HL-60/S4 (cell line): ENCODE results near the gene ADGRG2.

Source experiments
- in situ Hi-C: fragments of 300-500 bp; cut with MboI; formaldehyde crosslinking; loops from 2 replicates; pipeline ENCODE4 v1.14.3; 2022; ENCODE audit warnings: low sequenced_read_pairs

The ADGRG2 gene, protein sequence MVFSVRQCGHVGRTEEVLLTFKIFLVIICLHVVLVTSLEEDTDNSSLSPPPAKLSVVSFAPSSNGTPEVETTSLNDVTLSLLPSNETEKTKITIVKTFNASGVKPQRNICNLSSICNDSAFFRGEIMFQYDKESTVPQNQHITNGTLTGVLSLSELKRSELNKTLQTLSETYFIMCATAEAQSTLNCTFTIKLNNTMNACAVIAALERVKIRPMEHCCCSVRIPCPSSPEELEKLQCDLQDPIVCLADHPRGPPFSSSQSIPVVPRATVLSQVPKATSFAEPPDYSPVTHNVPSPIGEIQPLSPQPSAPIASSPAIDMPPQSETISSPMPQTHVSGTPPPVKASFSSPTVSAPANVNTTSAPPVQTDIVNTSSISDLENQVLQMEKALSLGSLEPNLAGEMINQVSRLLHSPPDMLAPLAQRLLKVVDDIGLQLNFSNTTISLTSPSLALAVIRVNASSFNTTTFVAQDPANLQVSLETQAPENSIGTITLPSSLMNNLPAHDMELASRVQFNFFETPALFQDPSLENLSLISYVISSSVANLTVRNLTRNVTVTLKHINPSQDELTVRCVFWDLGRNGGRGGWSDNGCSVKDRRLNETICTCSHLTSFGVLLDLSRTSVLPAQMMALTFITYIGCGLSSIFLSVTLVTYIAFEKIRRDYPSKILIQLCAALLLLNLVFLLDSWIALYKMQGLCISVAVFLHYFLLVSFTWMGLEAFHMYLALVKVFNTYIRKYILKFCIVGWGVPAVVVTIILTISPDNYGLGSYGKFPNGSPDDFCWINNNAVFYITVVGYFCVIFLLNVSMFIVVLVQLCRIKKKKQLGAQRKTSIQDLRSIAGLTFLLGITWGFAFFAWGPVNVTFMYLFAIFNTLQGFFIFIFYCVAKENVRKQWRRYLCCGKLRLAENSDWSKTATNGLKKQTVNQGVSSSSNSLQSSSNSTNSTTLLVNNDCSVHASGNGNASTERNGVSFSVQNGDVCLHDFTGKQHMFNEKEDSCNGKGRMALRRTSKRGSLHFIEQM

DNA sequence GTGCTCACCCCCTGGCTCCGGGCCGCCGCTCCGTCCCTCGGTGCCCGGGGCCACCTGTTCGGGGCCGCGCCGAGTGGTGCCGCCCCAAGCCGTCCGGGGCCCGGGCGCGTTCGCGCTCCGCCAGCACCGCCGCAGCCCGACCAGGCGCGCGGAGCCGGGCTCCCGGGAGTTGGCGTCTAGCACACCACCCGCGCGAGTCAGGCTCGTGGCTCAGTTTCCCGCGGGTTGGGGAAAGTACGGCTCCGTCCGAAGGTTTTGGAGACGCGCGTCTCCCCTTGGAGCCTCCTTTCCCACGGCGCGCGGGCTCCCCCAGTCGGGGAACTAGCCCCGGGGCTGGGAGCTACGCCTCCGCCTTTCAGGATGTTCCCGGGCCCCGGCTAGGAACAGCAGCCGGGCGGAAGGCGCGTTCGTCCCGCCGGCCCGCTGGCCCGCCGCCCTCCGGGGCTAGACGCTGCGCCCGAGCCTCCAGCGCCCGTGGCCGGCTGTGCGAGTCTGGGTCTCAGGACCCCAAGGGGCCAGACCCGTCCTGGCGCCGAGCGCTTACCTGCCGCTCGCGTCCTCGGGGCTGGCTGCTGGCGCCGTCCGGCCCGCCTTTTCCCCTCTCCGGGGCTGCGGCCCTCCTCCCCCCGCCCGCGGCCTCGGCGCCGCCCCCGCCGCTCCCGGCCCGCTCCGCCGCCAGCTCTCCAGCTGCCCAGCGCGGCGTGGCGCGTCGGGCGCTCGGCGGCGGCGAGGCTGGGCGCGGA, at the start of gene ADGRG2:
Gene ADGRG2, minus strand, starts transcription at position 571 of the 743 bp plus-strand sequence. CDS start 53,634 bp downstream, outside the sequence.
- in situ Hi-C loops = no loop called here

DNA sequence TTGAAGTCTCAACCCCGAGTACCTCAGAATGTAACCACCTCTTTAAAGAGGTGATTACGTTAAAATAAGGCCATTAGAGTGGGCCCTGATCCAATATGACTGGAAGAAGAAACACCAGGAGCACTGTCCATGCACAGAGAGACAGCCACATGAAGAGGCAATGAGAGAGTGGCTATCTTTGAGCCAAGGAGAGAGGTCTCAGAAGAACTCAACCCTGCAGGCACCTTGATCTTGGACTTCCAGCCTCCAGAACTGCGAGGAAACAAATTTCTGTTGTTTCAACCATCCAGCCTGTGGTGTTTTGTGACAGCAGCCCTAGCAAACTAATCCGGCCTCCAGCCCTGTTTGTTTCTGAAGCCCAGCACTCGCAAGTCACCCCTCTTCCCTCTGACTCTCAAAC, 46.3 kb upstream of the ADGRG2 start:
- in situ Hi-C loops = no loop called here

DNA sequence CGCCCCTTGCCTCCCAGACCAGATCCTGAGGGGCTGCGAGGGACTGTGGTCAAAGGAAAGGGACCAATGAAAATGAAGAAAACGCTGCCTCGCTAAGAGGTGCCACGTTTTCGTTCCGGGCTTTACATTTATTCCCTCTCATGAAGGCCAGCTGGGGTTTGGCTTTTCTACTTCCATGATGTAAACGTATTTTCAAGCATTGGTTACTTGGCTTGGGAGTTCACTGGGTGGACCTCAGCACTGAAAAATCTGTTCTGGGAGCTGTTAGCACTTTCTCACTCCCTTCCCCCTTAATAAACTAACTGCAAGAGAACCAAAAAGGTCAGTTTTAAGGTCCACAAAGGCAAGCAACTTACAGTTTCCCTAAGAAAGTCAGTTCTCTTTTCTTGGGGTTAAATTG, 40.6 kb upstream of the ADGRG2 start:
- in situ Hi-C loops = no loop called here

DNA sequence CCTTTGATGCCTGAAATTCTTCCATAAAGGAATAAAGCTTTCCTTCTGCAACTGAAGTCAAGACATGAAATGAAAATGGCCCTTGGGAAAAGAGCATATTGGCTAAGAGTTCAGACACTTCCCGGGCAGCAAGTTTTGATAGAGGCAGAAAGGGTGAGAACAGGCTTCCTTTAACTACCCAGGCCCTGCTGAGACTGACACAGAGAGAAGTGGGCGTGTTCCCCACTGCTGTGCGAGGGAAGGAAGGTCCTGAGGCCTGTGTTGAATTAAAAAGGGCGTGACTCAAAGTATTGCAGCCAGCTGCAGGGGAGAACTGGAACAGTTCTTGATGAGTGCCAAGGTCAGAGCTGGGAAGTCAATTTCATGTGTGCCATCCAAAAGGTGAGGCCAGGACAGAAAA, 33.9 kb upstream of the ADGRG2 start:
- in situ Hi-C loops = no loop called here

DNA sequence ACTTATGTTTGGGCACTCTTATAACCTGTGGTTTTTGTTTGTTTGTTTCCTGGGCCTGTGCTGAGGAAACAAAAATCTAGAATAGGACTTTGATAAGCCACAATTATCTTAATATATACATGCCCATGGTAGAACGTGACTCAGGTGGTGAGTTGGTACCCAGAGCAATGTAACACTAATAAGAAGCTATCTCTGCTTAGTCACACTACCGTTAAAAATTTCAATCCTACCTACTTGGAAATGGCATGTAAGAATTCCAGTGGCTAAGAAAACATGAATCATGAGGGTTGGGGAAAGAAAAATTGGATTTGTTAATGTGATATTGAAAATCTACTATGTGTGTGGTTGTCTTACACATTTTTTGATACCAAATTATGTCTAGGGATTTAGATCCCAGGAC, 30.5 kb upstream of the ADGRG2 start:
- in situ Hi-C loops = no loop called here

DNA sequence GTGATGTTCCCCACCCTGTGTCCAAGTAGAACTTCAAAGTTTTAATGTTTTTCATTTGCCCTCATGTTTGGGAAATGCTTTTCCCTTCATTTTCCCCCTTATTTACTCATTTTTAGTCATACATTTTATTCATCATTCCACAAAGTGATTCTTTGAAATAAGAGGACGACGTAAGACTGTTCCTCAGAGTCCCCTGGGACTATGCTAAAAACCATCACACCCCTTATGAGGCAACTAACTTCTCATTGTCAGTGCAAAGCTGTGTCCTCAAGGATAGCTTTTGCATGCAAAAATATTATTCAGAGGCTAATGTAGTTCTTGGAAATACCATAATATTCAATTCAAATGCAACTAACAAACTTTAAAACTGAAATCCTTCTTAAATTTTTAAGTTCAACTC, 14.8 kb upstream of the ADGRG2 start:
- in situ Hi-C loops = no loop called here

DNA sequence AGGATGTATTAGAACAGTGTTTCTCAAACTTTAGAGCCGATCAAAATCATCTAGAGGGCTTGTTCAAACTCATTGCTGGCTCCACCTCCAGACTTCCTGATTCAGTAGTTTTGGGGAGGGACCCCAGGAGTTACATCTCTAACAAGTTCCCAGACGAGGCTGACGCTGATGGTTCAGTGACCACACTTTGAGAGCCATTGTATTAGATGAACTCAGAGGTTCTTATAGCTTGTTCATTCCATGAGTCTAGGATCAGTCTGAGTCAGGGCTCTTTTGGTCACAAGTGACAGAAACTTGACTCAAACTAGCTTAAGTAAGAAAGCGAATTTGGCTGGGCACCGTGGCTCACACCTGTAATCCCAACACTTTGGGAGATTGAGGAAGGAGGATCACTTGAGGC, 11.5 kb upstream of the ADGRG2 start:
- in situ Hi-C loops = no loop called here

DNA sequence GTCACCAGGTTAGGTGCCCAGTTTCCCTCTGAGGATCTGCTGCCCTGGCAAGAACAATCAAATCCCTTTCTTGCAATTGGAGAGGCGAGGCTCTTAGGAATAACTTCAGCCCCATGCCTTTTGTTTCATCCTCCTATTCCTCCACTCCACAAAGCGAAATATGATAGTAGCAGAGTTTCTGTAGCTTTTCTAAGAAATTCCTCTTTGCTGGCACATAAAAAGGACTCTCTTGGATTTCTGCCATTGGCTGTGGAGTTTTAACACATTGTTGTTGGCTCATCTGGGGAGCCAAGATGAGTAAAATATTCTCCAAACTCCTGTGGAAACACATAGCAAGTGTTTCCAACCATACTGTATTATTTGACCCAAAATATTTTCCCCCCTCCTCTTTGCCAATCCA, 11.0 kb upstream of the ADGRG2 start:
- in situ Hi-C loops = no loop called here

DNA sequence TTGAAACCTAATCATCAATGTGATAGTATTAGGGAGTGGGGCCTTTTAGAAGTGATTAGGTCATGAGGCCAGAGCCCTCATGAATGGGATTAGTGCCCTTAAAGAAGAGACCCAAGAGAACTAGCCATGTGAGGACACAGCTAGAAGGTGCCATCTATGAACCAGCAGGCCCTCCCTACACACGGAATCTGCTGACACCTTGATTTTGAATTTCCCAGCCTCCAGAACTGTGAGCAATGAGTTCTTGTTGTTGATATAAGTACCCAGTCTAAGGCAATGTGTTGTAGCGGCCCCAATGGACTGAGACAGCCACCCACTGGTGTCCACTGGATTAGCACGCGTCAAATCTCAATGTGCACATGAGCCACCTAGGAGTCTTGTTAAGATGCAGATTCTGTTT, 8.4 kb upstream of the ADGRG2 start:
- in situ Hi-C loops = no loop called here

DNA sequence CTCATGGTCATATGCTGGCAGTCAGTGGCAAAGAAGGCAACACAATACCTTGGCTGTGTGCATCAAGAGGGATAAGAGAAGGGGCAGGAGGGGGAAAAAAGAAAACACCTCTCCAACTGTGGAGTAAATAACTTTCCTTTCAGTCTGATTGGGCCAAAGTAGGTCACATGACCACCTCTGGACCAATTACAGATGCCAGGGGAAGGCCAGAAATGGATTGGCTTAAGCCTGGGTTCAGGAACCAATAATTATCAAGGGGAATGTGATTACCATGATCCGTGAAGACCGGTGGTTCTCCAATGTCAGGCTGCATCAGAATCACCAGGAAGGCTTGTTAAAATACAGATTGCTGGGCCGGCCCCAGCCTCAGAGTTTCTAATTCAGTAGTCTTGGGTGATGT, 7.4 kb upstream of the ADGRG2 start:
- in situ Hi-C loops = no loop called here

DNA sequence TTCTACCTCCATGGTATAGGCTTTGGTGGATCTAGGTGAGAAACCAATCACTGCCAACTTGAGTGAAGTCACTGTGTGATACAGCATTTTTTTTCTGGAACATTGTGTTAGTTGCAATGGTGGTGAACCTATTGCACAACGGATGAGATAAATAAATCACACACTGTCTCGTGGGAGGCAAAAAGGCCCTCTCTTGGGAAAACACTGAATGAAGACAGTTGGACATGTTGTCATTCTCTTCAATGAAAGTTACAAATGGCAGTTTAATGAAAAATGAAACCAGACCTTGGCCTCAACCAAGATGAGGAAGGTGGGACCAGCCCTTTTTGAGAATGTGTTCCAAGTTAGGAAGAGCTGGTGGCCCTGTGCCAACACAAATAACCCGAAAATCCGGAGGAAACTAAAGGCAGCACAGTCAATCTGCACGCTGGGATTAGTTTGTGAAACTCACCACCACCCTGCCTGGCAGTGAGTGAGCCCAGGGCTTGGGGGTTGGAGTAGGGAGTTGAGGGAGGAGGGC, 5.4 kb upstream of the ADGRG2 start:
- in situ Hi-C loops = no loop called here

DNA sequence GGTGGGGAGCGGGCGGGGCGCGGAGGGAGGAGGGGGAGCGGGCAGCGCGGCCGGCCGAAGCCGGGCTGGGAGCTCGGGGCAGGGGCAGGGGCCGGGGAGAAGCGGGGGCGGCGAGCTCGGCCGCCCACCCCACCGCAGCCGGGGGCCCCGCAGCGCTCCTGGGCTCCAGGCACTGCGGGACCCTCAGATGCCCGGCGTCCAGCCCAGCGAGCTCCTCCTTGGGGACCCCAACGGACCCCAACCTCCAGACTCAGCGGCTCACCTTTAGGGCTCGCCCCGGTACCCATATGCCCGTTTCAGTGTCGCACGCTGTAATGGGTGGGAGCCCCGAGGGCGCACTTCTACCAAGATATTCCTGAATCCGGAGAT, 357 bp upstream of the ADGRG2 start:
- in situ Hi-C loops = no loop called here

DNA sequence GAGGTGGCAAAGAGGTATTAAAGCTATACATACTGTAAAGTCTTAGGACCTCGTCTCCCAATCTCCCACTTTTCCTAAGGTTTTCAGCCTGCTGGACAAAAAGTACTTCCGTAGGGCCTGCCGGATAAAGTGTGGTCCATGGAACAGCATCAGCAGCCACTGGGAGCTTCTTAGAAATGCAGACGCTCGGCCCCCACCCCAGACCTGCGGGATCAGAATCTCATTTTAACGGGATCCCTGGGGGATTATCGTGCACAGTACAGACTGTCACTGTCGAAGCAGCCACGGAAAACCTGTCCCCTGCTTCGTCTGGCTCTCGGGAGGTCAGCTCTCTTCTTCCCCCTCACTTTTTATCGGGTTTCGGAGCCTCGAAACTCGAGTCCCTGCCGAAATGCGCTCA, 802 bp downstream of the ADGRG2 start:
- in situ Hi-C loops = no loop called here

DNA sequence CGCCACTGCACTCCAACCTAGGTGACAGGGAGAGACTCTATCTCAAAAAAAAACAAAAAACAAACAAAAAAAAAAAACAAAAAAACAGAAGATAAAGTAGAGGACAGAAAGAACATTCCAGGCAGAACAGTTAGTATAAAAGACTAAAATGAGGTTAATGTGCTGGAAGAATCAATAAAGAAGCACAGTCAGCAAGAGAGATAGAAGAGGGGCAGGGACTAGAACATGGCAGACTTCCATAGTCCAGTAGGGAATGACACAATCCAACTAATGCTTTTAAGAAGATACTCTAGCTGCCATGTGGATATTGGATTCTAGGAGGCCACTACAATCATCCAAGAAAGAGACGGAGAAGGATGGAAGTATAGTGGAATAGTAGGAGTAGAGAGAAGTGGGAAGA, 11.6 kb downstream of the ADGRG2 start:
- in situ Hi-C loops = no loop called here

DNA sequence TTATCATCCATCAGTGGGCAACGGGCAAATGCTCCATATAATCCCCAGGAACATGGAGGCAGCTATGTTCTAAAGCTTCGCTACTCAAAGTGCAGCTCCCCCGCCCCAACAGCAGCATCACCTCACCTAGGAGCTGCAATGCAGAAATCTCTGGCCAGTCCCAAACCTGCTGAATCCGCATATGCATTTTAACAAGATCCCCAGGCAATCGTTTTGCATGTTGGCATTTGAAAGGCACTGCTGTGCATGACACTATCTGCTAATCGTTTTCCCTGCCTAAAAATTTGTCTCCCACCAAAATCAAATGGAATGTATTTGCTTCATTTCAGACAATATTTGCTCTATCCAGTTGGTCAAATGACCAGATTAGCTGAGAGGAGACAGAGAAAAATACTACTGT, 15.2 kb downstream of the ADGRG2 start:
- in situ Hi-C loops = no loop called here

DNA sequence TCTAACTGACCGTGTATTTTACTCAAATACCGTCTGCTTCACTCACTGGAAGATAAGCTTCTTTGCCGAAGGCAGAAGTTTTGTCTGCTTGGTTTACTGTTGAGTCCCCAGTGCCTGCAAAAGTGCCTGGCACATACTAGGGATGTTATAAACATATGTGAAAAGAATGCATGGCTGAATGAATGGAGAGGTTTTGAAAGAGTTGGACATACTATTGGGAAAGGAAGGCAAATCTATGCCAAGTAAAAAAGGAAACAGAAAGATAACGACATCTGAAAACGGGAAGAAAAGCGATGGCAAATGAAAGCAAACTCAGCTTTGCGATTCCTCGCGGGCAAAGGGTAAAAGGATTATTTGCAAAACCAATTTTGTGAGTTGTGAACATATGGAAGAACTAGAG, 21.7 kb downstream of the ADGRG2 start:
- in situ Hi-C loops = no loop called here

DNA sequence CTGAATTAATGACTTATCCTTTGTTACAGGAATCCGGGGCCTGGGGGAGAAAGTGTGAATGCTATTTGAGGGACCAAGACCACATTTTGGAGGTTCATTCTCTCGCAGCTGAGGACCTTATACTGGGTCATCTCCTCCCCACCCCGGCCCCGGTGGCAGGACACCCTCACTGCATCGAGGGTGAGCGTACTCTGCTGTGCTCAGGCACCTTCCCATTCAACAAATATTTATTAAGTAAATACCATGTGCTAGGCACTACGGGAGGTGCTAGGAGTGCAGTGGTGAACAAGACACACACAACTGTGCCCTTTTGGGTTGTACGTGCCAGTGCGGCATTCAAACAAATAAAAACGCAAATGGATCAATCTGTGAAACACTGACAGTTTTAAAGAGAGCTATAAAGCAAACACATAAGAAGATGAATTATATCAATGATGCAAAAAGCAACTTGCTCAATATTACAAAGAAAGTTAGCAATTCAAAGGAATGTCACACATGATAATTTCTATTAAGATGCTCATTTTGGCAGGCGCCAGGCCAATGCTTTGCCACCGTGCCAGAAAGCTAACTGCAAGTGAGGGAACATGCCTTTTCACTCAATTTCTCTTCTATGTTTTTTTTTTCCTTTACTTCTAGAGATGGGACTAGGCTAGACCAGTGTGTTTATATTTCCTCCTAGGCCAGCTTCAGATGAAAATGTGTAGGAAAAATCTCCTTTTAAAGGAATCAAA, 24.6 kb downstream of the ADGRG2 start:
- in situ Hi-C loops = no loop called here

DNA sequence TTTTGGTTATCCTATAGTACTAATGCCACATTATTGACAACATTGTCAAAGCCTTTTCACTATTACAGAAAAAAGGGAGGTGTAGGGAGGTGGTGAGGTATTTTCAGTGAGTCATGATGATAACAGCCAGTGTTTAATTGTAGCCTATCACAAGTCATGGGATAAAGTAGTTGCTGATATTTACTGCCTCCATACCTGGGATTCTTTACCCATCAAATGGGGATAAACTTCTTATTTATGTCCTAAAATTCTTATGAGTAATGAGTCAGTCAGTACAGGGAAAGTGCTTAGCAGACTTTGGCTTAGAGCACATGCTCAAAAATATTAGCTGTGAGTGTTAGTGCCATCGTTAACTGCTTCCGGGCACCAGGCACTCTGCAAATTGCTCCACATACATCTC, 25.7 kb downstream of the ADGRG2 start:
- in situ Hi-C loops = no loop called here

DNA sequence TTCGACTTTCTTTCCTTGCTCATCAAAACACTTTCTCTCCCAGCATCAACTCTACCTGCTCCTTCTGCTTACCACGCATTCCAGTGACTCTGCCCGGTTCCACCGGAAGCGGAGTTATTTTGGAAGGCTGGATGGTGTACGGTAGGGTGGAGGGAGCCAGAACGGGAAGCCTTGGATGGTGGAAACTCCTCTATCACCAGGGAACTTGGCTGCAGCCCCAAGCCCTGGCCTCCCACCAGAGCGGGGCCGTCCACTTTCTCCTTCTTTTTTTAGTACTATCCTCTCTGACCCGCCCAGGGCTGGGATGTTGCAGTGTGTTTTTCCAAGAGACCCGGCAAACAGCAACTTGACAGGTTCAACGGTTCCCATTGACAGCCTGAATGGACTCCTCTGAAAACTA, 27.6 kb downstream of the ADGRG2 start:
- in situ Hi-C loops = no loop called here

DNA sequence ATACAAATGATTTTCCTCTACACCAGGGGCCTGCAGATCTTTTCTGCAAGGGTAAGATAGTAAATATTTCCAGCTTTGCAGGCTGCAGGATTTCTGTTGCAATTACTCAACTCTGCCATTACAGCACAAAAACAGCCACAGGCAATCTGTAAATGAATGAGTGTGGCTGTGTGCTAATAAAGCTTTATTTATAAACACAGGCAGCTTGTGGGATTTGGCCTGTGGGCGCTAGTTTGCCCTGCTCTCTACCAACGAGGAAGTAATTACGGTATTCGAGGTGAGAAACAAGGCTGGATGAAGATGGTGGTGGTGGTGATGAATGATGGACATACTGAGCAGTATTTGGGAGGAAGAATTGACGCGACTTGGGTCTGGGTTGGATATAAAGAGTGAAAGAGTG, 30.7 kb downstream of the ADGRG2 start:
- in situ Hi-C loops = no loop called here
